Stimulated activated naive CD4-positive, alpha-beta T cell treated with Interleukin-2 at 50 U/mL for 16 hours (primary cell): Measurements from ENCODE around the gene ZNF608.

Experiments used
- DNase-seq: peaks from one replicate; lab custom pipeline; 2025; lab: John Stamatoyannopoulos, UW

ZNF608 gene, protein sequence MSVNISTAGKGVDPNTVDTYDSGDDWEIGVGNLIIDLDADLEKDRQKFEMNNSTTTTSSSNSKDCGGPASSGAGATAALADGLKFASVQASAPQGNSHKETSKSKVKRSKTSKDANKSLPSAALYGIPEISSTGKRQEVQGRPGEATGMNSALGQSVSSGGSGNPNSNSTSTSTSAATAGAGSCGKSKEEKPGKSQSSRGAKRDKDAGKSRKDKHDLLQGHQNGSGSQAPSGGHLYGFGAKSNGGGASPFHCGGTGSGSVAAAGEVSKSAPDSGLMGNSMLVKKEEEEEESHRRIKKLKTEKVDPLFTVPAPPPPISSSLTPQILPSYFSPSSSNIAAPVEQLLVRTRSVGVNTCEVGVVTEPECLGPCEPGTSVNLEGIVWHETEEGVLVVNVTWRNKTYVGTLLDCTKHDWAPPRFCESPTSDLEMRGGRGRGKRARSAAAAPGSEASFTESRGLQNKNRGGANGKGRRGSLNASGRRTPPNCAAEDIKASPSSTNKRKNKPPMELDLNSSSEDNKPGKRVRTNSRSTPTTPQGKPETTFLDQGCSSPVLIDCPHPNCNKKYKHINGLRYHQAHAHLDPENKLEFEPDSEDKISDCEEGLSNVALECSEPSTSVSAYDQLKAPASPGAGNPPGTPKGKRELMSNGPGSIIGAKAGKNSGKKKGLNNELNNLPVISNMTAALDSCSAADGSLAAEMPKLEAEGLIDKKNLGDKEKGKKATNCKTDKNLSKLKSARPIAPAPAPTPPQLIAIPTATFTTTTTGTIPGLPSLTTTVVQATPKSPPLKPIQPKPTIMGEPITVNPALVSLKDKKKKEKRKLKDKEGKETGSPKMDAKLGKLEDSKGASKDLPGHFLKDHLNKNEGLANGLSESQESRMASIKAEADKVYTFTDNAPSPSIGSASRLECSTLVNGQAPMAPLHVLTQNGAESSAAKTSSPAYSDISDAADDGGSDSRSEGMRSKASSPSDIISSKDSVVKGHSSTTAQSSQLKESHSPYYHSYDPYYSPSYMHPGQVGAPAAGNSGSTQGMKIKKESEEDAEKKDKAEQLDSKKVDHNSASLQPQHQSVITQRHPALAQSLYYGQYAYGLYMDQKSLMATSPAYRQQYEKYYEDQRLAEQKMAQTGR (N-terminal part only)

DNA sequence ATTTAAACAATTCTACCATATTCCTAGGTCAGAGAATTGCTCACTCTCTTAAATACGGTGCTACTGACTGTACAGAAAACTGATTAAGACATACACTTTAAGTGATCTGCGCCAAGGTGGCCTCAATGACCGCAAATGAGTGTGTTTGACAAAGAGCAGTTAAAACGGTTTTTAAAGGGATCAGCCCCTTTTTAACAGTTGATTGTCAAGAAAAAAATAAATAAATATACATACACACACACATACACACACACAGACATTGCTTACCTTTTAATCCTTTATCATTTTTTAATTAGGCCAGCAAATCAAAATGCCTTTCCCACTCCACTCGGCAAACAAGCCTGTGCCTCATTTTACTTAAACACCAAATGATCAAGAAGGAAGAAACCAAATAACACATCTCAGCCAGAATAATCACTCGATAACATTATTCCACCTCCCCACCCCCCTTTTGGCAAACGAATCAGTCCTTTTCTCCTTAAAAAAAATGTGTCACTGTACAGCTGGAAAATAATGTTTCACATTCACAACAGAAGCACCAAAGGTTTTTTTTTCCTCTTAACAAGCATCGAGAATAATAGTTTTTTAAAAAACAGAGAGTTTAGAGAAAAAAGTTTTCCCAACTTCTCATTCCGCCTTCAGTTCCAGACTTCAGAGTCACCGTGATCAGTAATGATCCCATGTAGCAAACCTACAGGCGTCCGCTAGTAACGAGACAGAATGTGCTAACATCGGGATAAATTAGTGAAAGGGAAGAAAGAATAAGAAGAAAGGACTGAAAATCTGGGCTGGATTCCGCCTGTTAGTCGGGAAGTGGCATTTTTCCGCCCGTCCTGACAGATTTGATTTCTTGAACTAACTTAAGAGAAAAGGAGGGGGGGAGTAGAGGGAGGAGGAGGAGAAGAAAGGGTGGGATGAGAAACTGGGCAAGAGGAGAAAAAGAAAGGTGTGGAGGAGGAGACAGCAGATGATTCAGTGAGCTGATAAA lies at the start of gene ZNF608:
ZNF608 (minus strand) TSS at position 712 of the 988 bp plus-strand sequence. CDS start 1,650 bp downstream, outside the sequence.
- DNase-seq = no peak

DNA sequence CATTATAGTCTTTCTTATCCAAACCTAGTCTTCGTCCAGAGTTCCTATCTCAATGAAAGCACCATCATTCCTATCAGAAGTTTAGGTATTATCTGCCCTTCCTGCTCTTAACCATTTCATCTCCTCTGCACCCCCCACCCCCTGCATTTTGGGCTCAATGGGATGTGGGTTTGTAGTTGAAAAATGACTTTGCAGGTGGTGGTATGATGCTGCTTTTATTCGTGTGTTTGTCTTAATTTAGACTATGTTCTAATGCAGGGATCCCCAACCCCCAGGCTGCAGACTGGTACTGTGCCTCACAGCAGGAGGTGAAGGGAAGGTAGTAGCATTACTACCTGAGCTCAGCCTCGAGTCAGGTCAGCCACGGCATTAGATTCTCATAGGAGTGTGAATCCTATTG lies 49.4 kb upstream of the ZNF608 start:
- no peak for DNase-seq

DNA sequence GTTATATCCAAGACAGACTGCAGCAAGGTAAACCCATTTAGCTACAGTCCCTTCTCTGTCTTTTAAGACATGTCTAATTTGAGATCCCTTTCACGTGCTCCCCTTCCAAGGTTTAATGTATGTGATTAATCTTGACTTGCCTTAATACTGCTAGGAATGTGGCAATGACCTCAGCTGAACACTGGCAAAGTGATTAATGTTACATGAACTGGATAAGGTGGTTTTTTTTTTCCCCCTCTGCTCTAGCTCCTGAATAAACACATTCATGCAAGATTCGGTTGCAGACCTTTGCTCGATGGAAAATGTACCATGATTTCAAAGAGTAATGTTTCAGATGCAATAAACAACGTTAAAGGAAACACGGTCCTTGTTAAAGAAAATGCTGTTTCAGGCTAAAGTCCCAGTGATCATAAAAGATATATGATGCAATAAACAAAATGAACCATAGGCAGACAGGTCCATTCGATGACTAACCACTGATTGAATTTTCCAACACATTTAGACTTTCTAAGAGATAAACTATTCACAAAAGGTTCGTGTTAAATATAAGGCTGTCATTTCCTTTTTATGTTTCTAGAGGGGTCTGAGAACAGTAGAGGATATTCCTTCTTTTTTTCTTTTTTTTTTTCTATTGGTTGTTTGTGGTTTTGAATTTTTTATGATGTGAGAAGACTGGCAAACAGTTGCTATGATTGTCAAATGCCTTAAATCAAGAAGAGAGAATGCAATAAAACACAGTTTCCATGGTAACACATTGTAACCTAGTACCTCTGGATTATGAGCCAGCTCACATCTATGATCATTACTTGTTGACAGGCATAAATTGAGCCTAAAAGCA lies 44.7 kb upstream of the ZNF608 start:
- no peak for DNase-seq

DNA sequence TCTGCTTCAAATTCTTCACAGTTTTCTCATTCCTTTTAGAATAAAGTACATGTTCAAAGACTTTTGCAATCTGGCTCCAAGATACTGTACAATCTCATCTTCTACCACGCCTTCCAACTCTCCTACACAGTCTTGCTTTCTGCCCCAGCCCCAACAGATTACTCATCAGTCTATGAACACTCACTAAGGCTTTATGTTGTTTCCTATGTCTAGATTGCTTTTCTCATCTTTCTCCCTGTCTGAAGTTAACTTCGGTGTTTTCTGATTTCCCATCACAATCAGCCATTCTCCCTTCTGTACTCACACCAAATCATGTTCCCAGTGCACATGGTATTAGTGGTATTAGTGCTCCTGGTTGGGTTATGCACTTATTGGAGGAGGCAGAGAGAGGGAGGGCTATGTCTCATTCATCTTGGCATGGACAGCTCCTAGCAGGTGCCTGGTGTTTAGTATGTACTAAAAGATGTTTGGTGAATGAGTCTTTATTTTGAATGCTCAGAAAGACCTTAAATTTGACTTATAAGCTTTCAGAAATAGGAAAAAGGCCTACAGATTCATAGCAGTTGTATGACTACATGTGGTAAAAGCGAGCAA lies 44.0 kb upstream of the ZNF608 start:
- no peak for DNase-seq

DNA sequence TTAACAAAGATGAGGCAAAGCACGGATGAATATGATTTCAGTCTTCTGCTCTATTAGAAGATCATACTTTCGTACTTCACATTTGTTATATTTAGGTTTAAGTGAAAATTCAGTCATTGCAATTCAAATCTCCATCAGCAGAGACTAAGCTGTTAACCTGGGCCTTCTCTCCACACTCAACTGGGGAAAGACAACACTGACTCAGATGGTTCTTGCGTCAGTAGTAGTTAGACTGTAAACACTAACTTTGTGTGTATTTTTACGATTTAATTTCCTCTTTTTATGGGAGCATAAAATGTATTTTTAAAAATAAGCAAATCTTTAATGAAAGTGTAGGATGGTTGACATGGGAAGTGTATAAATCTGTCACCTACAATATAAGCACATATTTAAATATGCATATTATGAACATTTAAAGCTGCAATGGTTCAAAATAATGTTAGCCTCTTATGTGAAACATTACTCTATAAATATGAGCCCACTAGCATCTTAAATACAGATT lies 42.7 kb upstream of the ZNF608 start:
- no peak for DNase-seq

DNA sequence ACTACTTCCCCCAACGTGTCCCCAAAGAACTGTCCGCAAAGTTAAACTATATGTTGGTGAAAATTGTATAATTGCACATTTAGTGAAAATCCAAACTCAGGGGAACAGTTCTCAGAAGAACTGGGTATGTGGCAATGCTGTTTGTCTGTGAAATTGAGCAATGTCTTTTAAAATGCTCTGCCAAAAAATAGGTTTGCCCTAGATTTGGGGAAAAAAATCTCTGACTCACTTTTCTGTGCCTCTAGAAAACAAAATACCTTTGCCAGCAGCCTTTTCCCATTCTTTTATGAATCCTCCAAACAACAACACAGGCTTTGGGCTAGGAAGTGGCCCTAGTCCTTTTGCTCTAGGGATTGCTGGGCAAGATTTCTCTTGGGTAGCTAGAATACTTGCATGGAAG lies 37.4 kb upstream of the ZNF608 start:
- DNase-seq = no peak

DNA sequence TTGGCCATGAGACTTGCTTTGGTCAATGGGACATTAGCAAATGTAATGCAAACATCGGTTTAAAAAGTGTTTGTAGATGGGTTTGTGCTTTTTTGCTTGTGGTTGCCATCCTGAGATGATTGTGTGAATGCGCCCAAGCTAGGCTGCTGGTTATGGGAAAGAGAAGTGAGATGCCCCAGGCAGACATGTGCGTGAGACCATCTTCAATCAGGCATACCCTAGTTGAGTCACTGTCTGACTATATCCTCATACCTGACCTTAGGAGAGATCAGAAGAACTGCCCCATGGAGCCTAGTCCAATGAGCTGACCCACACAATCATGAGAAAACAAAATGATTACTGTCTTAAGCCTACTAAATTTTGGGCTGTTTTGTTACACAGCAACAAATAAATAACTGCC lies 36.8 kb upstream of the ZNF608 start:
- DNase-seq = no peak

DNA sequence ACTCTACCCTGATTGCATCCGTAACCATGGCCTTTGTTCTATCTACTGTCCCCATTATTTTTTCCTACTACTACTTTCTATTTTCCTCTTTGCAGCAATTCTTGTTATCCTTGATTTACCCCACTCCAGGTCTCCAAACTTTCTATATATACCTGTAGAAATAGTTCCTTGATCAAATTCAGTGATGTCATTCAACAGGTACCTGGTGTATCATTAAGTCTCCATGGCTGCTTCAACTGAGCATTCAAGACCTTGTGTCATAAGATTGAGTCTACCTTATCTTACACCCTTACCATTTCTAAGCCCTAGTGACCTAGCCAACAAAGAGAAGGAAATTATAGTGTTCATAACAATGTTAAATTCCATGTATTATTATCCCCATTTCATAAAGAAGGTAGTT lies 35.8 kb upstream of the ZNF608 start:
- no peak for DNase-seq

DNA sequence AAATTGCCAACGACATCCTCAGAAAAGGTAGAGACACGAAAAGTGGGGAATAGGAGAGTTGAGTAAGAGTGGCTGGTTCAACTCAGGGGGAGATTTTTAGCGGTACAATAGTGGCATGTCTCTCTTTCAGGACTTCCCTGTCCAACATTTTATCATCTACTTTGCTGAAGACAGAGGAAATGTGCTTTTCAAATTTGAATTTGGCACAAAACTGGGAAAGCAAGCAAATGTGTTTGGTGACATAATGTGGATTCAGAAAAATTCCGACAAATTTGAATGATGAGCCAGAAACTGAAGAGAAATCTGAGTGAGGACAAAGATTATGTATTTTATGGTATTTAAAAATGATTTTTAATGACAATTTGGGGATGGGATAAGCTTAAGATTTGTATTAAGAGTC lies 33.6 kb upstream of the ZNF608 start:
- no peak for DNase-seq

DNA sequence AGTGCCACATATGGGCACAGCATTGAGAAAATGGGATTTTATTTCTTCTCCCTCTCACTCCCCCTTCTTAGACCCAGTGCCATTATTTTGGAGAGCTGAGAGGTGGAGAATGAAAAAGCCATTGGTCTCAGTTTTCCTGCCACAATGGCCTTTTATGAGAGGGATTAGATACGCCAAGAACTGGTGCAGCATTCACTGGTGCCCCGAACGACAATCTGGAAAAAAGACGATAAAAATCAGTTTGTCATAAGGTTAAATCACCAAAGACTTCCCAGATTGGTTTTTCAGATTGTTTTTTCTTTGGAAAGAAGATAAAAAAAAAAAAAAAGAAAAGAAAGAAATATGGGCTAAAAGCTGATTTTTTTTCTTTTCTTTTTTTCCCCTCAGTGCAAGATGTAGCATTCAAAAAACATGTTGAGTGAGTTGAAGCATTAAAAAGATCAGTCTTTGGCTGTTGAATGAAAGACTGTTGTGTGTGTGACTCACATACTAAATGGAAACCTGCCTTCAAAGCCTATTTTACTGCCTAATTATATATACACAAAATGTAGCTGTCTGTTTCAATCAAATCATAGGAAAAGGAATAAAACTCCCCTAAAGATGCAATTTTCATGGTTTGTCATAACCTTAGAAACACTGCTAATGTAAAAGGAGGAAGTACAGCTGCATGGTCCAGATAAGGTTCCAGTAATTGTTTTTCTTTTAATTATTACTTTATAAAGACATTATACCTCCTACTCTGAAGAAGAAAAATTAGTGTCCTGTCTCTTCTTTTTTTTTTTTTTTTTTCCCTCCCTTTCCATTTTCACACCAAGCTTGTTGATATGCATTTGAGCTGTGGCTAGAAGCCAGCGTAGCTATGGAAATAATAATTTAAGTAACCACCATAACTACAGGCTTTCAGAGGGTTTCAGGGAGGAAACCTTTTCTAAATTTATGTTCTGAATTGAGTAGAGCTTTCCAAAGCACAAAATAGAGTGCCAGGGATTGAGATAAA lies 27.2 kb upstream of the ZNF608 start:
- no peak for DNase-seq

DNA sequence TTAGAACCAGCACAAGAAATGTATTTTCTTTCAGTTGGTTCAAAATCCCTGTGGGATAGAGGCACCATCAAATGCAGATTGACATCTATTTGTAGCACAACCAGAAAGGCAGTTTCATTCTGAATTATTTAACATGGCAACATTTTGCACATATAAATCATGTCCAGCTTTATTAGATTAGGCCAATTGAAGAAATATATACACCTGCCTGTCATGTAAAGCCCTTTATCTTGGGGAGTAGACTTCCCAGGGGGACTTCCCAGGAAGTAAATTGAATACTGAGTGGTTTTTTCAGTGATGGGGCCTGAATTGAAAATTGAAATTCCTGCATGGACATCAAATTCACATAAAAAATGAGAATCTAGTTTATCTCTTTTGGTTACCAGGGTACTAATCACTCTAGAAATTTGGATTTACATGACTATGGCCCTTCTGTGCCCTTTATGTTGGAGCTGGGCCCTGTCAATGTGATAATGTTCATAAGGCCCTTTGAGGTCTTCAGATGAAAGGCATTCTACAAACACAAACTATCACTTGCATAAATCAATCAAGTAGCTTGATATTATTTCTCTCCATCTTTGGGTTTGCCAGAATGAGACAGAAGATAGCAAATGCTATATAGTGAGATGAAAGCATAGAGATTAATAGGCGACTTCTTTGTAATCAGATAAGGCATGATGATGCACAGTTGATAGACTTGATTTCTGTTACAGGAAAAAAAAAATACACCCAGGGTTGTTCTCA lies 26.2 kb upstream of the ZNF608 start:
- DNase-seq = no peak

DNA sequence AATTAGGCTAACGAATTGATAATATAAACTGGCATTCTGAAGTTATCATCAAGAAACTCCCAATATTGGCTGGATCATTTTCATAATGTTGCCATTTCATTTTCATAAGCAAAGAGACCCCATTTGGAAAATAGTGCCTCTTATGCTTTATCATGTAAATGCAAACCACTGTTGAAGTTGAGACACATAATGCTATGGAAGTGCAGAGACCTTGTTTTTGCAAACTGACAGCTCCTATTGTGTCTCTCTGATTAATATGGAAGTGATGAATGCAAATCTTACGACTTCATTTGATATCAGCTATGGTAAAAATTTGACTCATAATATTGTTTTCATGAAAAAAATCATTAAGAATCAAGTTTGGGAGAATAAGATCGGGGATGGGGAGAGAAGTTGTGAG lies 25.3 kb upstream of the ZNF608 start:
- no peak for DNase-seq

DNA sequence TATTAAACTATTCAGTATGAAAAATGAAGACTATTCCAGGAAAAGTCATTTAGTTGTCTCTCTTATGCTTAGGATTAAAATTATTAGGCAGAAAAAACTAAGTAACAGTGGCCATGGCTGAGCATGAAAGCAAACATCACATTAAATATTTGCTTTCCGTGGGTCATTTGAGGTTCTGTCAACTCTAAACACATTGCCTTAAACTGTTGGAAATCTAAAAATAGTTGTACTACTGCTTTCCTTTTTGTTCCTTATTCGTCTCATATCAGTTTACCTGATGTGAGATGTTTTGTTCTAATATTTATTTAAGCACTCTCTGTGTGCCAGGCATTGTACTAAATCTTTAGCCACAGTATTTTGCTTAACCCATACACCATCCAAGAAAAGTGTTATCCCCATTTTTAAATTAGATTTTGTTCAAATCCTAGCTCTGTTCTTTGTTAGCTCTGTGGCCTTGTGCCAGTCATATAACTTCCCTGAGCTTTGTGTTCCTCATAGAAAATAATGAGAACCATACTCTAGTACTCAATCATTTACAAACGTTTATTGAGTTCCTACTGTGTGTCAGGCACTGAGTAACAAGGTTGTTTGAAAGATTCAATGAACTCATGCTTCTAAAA lies 18.7 kb upstream of the ZNF608 start:
- no peak for DNase-seq

DNA sequence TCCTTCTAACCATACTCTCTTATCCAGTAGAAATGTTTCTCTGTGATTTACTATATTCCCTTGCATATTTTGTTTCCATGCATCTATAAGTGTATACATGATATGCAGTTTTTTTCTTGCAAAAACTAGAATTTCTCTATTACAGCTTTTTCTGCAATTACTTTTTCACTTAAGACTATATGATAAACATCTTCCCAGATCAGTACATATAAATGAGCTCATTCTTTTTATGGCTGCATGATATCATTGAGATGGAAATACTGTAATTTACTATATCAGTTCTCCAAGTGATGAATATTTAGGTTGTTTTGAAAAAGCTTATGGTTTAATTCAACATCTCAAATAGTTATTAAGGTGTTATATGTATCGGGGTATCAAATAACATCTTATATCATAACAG lies 18.1 kb upstream of the ZNF608 start:
- DNase-seq = no peak

DNA sequence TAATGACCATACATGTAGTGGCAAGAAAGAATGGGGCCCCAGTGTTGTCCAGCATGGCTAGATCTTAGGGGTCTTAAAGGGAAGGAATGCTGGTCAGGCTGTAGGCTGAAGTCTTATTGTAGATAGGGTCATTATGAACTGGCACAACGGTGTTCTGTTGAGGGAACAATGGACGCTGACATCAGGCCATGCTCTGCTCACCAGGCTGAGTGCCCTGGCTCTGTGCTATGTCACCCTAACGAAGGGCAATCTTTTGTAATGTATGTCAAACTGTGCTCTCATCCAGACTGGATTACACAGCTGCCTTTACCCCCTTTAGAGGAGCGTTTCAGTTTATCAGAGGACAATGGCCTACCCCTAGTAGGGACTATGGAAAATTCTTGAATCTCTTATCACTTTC lies 14.6 kb upstream of the ZNF608 start:
- no peak for DNase-seq

DNA sequence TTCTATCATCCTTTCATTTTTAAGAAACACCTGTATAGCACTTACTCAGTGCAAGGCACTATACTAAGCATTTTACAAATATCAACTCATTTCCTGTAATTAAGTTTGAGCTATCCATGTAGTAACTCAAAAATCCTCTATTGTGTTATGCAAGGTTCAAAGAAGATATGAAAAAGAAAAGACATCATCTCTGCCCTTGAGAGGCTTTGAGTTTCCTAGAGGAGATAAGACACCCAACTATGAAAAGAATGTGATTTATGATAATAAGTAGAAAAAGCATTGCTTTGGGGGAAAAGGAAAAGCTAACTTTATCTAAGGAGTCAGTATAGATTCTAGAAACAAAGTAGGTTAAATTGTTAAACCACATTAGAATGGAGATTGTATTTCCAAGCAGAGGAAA lies 14.2 kb upstream of the ZNF608 start:
- no peak for DNase-seq

DNA sequence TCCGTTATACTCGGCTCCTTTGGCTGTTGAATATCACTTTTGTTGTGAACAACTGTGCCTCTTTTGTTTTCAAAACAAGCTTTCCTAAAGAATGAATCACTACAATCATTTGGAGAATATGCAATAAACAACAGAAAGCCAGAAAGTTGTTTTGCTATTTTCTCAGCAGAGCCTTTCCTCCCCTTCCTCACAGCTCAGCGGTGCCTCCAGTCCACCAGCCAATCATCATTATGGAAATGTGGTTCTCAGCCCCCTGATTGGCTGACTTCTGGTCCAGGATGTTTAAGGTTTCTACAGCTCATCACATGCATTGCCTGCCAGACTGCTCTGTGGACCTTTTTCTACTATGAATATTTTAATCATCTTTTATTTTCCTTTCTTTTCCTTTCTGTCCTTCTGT lies 9.1 kb upstream of the ZNF608 start:
- DNase-seq = no peak

DNA sequence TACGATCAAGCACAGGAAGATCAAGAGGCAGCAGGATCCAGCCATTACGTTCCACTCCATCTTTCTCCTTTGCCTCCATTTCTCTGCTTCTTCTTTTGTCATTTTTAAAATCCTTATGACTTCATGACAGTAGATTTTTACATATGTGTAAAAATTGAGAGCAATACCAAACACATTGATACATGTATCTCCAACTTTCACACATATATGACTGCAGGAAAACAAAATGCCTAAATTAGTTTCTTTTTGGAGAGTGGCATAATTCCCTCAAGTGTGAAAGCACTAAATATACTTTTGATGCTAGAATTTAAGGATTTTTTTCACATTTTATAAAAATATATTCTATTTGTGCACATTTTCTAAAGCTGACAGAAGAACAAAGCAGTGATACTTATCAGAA lies 8.6 kb upstream of the ZNF608 start:
- DNase-seq = no peak
